Measurements from ENCODE around the gene MTERF1.
"Not testable (repeated sequence)": the region's sequence is repeated elsewhere in the genome, so short reads cannot be mapped to it uniquely, and the experiment has no call there.

Gene MTERF1

DNA sequence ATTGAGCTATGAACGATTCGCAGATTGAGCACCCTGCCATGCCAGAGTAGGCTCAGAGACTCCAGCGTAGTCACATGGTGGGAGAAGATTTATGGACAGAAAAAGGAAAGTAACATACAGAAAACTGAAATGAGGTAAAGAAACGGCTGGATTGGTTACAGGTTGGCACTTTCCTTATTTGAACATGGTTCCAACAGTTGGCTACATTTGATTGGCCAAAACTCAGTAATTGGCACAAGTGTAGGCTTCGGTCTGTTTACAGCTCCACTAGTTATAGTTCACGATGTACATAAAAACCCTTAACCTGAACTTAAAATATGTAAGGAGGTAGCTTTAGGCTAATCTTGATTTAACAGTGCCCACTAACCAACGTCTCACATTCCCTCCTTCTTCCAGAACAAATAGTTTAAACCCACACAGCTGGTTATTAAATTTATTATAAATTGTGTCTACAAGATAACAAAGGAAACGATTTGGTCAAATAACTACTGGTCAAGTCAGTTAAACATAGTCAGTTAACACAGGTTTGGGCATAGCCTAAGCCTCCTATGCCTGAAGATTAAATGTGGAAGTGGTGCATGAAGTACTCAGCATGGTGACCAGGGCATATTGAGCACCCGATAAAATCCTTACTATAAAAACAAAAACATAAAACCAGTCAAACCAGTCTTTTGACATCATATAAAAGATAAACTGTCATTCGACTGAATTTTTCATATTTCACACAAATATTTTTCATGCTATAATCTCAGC is 17.9 kb upstream of the MTERF1 start:
- DNase-seq (ENCODE audit: low spot score): no peak
- TF ChIP-seq, protein P1, sequence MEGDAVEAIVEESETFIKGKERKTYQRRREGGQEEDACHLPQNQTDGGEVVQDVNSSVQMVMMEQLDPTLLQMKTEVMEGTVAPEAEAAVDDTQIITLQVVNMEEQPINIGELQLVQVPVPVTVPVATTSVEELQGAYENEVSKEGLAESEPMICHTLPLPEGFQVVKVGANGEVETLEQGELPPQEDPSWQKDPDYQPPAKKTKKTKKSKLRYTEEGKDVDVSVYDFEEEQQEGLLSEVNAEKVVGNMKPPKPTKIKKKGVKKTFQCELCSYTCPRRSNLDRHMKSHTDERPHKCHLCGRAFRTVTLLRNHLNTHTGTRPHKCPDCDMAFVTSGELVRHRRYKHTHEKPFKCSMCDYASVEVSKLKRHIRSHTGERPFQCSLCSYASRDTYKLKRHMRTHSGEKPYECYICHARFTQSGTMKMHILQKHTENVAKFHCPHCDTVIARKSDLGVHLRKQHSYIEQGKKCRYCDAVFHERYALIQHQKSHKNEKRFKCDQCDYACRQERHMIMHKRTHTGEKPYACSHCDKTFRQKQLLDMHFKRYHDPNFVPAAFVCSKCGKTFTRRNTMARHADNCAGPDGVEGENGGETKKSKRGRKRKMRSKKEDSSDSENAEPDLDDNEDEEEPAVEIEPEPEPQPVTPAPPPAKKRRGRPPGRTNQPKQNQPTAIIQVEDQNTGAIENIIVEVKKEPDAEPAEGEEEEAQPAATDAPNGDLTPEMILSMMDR (IDR thresholded peaks at IDR 0.05; ENCODE audit: borderline replicate concordance, control extremely low read depth, extremely low read depth, insufficient read depth, missing control alignments): no peak
- in situ Hi-C loops (cut with MboI; ENCODE audit: low sequenced_read_pairs, unreplicated experiment): no loop called here

DNA sequence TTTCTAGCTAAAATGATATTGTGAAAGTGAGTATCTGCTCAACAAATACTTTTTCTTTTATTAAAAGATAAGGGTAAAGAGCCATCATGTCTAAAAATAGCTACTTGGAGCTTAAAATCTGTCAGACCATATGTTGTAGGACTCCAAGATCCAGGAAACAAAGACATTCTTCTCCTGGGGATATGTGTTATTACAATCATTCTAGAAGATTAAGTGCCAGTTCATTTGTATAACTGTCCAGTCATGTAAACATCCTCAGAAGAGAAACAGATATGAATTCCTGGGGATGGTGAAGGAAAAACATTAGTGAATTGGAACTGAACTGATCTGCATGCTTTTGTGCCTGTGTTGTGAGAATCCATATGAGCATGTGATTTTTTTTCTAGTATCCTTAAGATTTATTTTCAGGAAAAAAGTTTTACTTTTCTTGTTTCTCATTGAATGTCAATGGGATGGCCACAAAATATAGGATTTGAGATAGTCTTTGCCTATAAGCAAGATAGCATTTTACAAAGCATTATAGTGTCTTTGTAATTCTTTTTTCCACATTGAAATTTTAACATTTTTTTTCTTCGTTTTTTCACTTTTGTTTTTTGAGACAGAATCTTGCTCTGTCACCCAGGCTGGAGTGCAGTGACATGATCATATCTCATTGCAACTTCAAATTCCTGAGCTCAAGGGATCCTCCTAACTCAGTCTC is 14.4 kb upstream of the MTERF1 start:
- in situ Hi-C loops (cut with MboI; ENCODE audit: low sequenced_read_pairs, unreplicated experiment): no loop called here
- no peak for DNase-seq (ENCODE audit: low spot score)
- TF ChIP-seq, protein P1 (IDR thresholded peaks at IDR 0.05; ENCODE audit: borderline replicate concordance, control extremely low read depth, extremely low read depth, insufficient read depth, missing control alignments): no peak

DNA sequence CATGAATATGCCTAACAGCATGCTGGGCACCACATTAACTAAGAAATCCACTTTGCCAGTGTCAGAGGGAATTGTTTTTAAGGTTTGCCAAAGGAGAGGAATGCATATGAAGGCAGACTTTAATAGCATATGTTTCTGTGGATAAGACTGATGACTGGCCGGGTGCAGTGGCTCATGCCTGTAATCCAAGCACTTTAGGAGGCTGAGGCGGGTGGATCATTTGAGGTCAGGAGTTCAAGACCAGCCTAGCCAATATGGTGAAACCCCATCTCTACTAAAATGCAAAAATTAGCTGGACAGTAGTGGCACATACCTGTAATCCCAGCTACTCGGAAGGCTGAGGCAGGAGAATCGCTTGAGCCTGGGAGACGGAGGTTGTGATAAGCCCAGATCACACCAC is 13.2 kb upstream of the MTERF1 start:
- DNase-seq (ENCODE audit: low spot score); in situ Hi-C loops (cut with MboI; ENCODE audit: low sequenced_read_pairs, unreplicated experiment): not testable (repeated sequence)

DNA sequence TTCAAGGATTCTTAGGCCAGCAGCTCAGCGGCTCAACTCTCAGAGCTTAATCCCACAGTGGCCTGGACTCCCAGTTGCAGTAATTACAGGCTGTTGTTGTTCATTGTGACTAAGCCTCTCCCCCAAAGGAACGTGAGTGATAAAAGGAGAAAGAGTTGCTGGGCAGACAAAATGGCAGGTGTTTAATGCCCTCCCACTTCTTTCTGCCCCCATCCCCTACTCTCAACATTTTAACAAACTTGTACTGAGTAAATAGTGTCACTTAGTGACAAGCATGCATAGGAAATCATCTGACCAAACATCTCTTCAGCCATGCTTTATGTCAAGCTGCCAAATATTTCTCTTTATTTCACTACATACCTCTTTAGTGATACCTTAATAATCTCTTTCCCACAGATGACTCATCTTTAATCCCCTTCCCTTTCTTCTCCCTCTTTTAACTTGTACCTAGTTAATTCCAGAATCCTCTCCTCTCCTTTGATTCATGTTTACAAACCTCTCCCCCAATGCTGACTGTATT is 12.4 kb upstream of the MTERF1 start:
- no peak for DNase-seq (ENCODE audit: low spot score)
- in situ Hi-C loops (cut with MboI; ENCODE audit: low sequenced_read_pairs, unreplicated experiment): no loop called here
- TF ChIP-seq, protein P1 (IDR thresholded peaks at IDR 0.05; ENCODE audit: borderline replicate concordance, control extremely low read depth, extremely low read depth, insufficient read depth, missing control alignments): no peak

DNA sequence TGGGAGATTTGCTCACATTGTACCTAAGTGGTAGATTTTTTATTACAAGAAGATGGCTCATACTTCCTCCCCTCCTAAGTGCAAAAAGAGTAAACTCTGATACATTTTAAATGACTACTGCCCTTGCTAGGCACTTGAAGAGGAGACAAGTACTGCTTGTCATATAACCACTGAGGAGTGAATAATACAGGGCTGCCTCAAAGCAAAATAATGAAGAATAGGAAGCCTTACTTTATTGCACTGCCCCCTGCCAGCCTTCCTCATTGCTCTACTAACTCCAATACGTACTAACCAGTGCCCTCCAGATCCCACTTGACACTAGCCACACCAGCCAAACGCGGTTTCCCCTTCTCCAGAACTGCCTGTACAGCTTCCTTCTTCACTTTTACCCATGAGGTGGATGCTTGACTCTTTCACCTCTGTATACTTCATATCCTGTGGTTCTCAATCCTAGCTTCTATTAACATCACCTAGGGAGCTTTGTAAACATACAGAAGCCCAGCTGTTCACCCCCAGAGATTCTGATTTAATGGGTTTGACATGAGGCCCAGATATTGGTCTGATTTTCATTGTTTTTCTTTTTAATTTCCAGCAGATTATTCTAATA is 11.7 kb upstream of the MTERF1 start:
- in situ Hi-C loops (cut with MboI; ENCODE audit: low sequenced_read_pairs, unreplicated experiment): no loop called here
- TF ChIP-seq, protein P1 (IDR thresholded peaks at IDR 0.05; ENCODE audit: borderline replicate concordance, control extremely low read depth, extremely low read depth, insufficient read depth, missing control alignments): no peak
- no peak for DNase-seq (ENCODE audit: low spot score)

DNA sequence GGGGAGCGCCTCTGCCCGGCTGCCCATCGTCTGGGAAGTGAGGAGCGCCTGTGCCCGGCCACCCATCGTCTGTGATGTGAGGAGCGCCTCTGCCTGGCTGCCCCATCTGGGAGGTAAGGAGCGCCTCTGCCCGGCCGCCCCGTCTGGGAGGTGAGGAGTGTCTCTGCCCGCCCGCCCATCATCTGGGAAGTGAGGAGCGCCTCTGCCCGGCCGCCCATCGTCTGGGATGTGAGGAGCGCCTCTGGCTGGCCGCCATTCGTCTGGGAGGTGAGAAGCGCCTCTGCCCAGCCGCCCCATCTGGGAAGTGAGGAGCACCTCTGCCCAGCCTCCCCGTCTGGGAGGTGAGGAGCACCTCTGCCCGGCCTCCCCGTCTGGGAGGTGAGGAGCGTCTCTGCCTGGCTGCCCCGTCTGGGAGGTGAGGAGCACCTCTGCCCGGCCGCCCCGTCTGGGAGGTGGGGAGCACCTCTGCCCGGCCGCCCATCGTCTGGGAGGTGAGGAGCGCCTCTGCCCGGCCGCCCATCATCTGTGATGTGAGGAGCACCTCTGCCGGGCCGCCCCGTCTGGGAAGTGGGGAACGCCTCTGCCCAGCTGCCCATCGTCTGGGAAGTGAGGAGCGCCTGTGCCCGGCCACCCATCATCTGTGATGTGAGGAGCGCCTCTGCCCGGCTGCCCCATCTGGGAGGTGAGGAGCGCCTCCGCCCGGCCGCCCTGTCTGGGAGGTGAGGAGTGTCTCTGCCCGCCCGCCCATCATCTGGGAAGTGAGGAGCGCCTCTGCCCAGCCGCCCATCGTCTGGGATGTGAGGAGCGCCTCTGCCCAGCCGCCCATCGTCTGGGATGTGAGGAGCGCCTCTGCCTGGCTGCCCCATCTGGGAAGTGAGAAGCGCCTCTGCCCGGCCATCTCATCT is 8.0 kb upstream of the MTERF1 start:
- in situ Hi-C loops (cut with MboI; ENCODE audit: low sequenced_read_pairs, unreplicated experiment); DNase-seq (ENCODE audit: low spot score): not testable (repeated sequence)

DNA sequence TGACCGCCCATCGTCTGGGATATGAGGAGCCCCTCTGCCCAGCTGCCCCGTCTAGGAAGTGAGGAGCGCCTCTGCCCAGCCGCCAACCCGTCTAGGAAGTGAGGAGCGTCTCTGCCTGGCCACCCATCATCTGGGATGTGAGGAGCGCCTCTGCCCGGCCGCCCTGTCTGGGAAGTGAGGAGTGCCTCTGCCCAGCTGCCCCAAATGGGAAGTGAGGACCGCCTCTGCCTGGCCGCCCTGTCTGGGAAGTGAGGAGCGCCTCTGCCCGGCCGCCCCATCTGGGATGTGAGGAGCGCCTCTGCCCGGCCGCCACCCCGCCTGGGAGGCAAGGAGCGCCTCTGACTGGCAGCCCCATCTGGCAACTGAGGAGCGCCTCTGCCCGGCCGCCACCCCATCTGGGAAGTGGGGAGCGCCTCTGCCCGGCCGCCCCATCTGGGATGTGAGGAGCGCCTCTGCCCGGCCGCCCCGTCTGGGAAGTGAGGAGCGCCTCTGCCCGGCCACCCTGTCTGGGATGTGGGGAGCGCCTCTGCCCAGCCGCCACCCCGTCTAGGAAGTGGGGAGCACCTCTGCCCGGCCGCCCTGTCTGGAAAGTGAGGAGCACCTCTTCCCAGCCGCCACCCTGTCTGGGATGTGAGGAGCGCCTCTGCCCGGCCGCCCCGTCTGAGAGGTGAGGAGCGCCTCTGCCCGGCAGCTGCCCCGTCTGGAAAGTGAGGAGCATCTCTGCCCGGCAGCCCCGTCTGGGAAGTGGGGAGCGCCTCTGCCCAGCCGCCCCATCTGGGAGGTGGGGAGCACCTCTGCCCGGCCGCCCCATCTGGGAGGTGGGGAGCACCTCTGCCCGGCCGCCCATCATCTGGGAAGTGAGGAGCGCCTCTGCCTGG is 7.1 kb upstream of the MTERF1 start:
- DNase-seq (ENCODE audit: low spot score); in situ Hi-C loops (cut with MboI; ENCODE audit: low sequenced_read_pairs, unreplicated experiment): not testable (repeated sequence)

Data from GM13976 (cell line).